Glomerular endothelial cell (primary cell): ENCODE measurements around the gene CA4. TPM values are rescaled to one million over a fixed set of nuclear protein-coding genes. Genes with fewer than 3 reads are reported as not detected.

Experiments
- DNase-seq: peaks from one replicate; pipeline ENCODE4 v3.0.0-alpha.2; 2011; ENCODE audit warnings: low read depth, low spot score; ENCODE audit errors: extremely low read depth
- total RNA-seq: library from RNA; depleted of rRNA; stranded (reverse); fragments of >200 nt; gene quantifications from 2 replicates; pipeline ENCODE4 v1.2.3, GENCODE V29; 2015

Gene CA4
- total RNA-seq, 1 donor from 2014 or later, result 4.0 TPM

DNA sequence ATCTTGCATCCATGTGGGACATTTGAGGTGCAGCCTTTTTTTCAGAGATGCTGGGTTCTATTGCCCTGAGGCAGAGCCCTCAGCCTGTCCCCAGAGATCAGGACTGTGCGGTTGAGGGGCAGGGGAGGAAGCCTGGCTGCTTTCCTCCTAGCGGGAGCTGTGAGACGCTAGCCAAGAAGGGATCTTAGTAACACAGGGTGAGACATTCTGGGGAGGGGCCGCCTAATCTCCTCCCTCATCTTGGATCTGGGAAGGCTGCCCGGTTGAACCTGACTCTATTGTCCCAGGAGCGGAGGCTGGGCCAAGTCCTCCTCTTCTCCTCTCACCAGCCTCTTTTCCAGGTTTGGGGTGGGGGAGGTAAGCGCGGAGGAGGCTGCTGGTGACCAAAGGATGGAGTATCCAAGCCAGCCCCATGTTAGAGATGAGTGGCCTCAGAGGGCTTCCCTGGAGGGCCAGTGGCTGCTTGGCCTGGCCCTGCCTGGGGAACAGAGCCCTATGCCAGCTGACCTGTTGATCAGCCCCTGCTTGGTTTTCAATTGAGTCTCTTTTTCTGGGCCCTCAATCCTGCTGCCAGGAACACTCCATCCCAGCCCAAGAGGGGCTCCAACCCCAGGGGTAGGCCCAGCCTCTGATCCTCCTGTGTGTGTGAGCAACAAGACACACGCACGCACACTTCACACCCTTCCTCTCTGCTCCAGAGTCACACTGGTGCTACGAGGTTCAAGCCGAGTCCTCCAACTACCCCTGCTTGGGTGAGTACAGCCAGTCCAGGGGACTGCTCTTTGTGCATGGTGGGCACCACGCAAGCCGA lies 5.0 kb downstream of the CA4 start:
- no peak for DNase-seq

DNA sequence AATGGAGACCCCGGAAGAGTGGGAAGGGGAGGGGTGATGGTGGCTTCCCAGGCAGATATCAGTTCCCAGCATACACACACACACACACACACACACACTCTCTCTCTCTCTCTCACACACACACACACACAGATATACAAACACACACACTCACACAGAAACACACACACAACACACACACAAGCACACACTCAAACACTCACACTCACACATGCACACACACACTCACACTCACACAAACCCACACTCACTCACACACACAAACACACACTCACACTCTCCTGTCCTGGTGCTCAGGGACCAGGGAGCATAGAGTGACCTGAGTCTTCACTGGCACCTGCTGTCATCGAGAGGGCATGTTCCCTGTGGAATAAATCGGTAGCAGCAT lies 5.6 kb downstream of the CA4 start:
- no peak for DNase-seq

DNA sequence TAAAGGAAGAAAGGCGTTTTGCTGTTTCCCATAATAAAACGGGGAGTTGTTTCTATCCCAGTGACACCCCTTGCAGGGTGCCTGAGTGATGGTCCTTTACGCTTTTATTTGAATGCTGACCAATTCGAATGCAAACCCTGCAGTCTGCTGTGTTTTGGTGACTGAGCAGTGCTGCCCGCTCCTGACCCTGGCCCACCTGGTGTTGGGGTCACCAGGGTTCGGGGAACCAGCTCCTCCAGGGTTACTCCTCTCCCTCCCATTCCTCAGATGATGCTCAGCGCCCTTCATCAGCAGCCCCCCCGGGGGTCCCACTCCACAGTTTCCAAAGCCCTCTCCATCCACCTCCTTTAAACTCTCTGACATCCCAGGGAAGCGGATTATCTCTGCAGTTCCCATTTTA lies 6.0 kb downstream of the CA4 start:
- no peak for DNase-seq

DNA sequence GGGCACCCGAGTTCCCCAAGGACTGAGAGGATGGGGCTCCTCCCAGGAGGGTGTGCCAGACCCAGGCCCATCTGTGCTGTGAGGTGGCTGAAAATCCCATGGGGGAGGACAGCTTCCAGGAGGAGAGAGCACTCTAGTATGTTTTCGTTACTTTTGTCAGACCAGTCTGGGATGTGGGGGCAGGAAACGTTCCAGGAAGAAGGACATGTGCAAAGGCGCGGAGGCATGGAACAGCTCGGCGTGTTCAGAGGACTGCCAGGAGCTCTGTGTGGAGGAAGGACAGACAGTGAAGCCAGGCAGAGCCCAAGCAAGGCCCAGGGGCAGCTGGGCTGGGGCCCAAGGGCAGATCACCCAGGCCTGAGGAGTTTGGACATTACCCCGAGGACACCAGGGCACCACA lies 7.0 kb downstream of the CA4 start:
- DNase-seq, result no peak

DNA sequence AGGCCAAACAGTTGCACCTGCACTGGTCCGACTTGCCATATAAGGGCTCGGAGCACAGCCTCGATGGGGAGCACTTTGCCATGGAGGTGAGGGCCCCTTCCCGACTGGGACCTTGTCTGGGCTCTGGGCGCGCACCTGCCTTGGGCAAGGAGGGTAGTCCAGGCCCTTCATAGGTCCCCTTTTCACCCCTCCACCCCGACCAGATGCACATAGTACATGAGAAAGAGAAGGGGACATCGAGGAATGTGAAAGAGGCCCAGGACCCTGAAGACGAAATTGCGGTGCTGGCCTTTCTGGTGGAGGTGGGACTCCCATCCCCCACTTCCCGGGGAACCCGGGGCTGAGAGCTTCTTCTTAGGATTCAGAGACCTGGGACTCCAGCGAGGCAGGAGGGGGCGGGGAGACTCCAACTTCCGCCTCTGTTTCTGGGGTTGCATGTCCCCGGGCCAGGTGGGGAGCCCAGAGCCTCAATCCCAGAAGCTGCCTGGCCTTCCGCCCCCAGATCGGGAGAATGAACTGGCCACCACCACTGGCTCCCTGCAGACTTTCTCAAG lies 7.8 kb downstream of the CA4 start:
- DNase-seq, result no peak

DNA sequence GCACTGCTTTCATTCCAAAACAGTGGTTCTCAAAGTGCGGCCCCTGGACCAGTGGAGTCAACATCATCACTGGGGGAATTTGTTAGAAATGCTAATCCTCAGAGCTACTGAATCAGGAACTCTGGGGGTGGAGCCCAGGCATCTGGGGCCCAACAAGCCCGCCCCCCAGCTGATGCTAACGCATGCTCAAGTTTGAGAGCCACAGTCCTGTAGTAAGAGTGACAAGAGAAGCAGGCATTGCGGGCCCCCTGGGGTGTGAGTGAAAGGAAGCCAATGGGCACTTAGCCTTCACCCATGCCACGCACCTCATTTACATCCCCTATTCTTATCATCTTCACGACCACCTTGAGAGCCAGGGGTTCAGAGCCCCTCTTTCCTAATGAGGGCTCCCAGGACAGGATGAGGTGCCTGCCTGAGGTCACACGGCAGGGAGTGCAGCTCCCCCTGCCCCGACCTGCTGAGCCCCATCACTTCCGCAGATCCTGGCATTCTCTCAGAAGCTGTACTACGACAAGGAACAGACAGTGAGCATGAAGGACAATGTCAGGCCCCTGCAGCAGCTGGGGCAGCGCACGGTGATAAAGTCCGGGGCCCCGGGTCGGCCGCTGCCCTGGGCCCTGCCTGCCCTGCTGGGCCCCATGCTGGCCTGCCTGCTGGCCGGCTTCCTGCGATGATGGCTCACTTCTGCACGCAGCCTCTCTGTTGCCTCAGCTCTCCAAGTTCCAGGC lies 9.1 kb downstream of the CA4 start:
- no peak for DNase-seq

DNA sequence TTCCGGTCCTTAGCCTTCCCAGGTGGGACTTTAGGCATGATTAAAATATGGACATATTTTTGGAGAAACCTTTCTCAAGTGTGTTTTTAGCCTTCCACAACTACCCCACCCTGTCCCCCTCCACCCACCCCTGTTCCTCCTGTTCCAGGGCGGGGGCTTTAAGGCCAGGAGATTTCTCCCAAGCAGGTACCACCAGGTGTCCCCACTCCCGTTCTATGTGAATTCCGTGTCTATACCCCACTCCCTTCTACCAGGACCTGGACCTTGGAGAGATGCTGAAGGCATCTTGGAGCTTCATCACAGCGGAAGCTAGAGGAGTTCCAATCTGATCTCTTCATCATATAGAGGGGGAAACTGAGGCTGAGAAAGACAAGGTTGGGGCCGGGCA lies 9.7 kb downstream of the CA4 start:
- DNase-seq, result no peak

DNA sequence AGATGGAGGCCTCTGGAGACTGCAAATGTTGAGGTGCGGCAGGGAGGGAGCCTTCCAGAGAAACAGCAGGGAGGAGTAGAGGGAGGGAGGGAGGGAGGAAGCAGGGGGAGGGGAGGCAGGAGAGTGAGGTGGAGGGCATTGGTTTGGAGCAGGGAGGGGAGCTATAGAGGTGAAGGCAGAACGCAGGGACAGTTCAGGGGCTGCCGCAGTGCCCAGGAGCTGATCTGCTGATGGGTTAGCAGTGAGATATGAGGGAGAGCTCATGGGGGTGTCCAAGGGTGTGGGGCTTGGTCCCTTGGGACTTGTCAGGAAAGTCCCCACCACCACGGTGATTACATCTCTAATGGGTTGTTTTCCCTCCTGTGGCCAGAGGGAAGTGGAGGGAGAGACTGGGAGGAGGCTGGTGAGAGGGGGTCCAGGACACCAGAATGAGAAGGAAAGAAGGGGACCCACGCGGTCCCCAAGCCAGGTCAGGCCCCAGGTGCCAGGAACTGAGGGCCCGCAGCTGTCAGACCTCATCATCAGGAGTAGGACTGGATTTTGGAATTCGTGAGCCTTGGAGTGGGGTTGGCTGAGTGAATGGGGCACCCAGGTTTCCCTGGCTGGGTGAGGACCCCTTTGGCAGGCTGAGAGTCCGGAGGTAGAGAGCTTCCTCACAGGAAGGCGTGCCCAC lies 11.2 kb downstream of the CA4 start:
- DNase-seq, result no peak

DNA sequence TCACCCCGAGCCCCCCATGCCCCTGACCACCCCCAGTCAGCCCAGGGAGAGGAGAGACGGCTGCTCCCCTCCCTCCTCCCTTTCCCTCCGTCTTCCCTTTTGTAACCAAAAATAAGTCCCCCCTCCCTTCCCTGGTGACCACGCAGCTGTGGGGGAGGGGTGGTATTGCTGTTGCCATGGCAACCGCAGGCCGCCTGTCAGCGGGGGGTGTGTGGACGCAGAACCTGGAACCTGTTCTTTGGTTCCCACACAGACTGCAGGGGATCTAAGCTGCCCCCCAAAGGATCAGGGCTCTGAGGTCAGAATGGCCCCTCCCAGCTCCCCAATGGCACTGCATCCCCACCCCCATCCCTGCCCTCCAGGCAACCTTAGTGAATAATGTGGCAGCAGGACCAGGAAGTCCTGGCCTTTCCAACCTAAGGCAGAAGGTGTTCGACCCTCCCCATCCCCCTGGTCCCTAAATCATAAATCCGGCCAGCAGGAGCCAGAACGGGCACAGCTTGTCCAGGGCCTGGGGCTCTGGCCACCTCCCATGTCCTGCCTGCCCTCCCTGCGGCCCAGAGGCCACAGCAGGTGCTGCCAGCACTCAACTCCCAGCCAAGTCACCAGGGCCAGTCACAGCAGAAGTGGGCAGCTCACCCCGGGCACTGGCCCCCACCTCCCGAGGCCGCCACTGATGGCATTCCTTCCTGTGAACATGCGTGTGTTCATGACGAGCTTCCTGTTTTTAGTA lies 12.0 kb downstream of the CA4 start:
- no peak for DNase-seq

DNA sequence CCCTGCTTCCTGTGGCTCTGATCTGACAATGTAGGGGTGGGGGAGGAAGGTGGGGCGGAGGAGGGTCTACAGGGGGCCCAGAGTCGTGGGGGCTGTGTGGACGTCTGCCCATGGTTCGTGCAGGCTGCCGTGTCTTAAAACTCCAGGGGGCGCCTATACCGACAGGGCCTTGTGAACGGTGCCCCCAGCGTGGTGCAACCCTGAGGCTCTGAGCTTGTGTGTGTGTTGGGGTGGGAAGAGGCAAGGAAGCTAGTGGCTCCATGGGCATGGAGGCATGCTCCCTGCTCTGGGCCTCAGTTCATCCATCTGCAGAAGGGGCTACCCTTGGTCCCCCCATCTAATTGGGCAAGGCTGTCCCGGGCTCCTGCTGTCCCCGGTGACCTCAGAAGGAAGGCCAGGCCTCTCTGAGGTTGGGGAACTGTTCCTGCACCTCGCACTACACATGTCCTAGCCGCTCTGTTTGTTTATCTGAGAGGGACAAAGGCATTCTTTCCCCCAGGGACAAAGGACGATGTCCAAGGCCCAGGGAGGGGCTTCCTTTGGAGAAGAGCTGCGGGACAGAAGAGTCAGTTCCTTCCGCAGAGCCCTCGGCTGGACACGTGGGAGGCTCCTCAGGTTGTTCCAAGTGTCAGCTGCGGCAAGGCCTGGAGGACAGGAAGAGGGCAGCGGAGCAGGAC lies 13.5 kb downstream of the CA4 start:
- DNase-seq, result no peak

DNA sequence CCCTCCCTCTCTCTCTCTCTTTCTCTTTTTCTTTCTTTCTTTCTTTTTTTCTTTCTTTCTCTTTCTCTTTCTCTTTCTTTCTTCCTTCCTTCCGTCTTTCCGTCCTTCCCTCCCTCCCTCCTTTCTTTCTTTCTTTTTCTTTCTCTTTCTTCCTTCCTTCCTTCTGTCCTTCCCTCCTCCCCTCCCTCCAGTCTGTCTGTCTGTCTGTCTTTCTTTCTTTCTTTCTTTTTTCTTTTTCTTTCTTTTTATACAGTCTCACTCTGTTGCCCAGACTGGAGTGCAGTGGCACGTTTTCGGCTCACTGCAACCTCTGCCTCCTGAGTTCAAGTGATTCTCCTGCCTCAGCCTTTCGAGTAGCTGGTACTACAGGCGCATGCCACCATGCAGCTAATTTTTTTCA lies 14.4 kb downstream of the CA4 start:
- DNase-seq, result no peak

DNA sequence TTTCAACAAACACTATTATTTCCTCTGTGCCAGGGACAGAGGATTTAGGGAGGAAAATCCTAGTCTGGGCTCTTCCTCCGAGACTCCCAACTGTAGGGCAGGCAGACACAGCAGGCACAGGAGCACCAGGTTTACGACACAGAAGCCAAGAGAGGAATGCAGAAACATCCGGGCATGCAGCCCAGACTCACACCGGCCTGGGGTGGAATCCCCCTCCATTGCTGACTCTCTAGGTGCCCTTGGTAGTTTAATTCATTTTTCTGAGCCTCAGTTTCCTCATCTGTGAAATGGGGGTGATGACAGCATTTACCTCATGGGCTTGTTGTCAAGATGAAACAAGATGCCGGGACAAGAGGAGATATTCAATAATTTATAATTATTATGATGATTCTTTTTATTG lies 14.9 kb downstream of the CA4 start:
- DNase-seq, result no peak

DNA sequence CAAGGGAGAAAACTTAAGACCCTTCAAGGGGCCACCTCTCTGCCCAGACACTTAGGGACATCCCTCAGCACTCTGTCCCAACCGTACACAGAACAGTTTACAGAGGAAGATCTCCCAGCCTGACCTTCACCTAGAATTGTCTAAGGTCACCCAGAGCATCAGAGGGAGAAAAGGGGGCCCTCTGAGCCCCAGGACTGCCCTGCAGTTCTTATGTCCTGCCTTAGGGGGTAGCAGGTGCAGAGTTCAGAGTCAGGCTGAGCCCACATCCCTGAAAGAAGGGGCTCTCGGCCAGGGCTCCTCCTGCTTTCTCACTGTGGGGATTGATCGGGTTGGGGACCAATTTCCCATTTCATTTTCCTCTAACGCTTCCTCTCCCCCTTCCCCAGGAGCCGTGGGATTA lies 15.4 kb downstream of the CA4 start:
- DNase-seq, result no peak

DNA sequence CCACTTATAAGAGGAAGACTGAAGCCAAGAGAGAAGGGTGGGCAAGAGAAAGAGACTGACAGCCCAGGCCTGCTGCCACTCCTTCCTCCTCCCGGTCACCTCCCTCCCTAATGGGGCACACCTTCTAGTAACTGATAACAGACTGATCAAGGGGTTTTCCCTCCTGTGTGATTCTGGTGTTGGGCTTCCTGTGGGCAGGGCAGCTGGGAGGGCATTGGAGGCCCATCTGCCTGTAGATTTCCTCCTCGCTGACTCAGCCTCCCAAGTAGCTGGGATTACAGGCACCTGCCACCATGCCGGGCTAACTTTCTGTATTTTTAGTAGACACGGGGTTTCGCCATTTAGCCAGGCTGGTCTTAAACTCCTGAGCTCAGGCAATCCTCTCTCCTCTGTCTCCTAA lies 16.2 kb downstream of the CA4 start:
- no peak for DNase-seq

DNA sequence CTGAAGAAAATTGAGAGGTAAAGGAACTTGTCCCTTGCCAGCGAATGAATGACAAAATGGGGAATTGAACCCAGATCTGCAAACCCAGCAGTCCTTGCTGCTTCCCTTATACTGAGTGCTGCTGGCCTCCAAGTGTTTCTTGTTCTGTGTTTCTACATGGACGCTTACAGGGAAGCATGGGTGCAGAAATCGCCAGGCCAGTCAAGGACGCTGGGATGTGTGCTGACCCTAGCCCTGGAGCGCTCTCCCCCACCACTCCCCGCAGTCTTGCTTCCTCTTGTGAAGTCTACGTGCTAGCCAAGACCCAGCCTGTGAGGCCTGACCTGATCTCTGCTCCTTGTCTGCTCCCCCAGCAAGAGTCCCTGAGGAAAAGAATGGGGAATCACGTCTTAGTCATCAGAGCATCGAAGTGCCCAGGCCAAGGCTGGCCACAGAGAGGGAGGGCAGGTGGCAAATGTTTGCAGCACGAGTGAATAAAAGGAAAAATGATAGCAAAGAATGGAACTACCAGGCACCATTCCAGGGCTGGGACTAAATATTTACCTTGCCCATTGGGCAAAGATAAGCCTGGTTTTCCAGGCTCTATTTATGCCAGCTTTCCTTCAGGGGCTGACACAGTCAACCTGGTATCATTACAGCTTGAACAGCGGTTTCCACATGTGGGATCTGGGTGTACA lies 17.4 kb downstream of the CA4 start:
- DNase-seq, result no peak

DNA sequence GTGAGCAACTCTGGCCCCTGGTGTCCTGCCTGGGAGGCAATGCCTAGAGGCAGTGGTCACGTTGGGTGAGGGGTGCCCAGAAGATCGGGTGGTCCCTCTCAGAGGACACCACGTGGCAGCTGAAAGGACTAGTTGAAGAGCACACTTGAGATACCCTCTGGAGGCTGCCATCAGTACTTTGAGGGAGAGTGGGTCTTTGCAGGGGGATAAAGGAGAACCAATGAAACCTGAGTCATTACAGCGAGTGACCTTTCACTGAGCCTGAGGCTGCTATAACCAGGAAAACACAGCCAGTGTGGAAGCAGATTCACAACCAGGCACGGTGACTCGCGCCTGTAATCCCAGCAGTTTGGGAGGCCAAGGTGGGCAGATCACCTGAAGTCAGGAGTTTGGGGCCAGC lies 18.9 kb downstream of the CA4 start:
- no peak for DNase-seq

DNA sequence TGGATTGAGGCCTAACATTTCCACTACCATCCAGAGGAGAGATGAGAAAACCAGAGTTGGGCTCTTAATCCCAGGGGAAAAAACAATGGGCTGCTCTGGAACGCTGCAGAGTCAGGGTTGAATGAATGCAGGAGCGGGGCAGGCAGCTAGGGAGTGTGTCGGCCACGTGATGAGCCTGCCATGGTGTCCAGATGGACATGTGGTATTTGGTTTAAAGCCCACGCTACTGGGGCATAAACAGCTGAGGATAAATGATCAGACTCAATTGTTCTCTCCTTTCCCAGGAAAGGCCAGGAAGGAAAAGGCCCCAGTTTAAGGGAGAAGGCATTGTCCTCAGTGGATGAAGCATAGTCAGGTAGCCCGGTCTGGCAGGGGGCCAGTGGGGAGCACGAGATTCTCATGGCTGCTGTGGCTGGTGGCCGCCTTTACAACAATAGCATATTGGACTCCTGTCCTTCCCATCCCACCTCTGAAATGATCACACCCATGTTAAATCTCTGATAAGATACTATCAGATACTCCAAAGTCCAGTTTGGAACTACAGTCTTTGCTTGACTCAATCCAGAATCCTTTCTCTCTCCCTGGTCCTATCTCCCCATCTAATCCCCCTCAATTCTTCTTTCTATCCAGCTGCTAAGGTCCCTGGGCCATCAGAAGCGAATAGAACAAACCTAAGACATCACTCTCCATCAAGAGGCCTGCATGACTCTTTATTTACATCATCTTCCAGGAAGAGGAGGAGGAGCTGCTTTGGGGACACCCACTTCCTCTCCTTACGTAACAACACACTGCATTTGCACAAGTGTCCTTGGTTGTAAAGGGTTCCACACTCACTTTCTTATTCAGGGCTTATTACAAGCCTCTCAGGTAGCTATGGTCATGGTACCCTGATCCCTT lies 20.4 kb downstream of the CA4 start:
- DNase-seq, result peak; percentile 76

DNA sequence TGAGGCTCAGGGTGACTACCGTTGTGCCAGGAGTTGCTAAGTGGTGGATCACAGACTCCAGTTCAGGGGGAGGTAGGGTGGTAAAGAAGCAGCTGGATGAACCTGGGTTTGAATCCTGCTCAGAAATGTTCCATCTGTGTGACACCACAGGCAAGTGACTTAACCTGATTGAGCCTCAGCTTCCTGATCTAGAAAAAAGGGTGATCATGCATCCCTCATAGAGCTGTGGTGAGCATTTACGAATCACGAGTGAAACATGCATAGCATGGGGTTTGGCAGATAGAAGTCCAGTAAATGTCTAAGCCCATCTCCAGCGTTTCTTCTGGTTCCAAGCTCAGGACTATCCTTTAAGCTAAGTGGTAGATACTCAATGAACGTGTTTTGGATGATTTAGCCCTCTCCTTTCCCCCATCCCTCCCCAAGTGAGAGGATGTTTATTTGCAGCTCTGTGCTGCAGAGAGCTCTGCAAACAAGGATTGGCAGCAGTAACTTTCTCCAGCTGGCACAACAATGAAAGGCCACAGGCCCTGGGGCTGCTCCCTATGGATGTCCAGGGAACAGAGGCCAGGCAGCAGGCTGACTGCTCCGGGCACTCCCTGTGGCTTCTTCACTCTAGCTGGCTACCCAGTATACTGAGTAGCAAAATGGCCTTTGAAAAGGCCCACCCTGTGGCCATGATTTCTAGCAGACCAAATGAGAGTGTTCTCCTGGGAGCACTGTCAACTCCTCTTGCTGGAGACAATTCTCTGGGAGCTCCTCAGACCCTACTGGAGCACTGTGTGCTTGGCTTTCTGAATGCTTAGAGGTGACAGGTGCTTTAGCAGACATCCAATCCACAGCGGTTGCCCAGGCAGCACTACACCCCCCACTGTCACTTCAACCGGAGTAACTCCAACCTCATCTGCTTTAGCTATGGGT lies 21.3 kb downstream of the CA4 start:
- no peak for DNase-seq
